ENCODE measurements around the gene ANP32E. TPM values are rescaled to one million over a fixed set of nuclear protein-coding genes. Genes with fewer than 3 reads are reported as not detected.
"Not testable (repeated sequence)": the region's sequence is repeated elsewhere in the genome, so short reads cannot be mapped to it uniquely, and the experiment has no call there.

The ANP32E gene
- total RNA-seq, 6 donors from 2014 or later: 7.7 to 38.8 (median 27.9) TPM

DNA sequence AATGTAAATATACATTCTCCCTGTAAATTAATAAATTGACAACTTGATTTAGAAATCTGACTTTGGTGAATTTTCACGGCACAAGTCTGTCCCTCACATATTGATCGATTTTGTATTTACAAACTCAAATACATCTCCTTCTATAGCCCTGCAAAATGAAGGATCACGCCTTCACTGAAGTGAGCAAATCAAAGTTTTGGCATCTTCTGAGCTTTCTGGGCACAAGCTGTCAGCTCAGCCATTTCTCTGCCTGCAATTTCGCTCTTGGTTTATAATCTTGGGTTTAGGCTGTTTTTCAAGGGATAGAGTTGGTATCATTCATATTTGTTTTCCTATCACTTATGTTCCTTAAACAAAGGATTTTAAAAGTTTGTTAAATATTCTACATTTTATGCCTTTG lies 25.8 kb downstream of the ANP32E start:
- peaks cover 4 to 5% (median 4%) of the 10 kb centered on the region in 4 donors for H3K4me1 ChIP-seq
- TF ChIP-seq POLR2AphosphoS5 (IDR thresholded peaks at IDR 0.05) (no peak), POLR2A (IDR thresholded peaks at IDR 0.05) (no peak), EP300 (IDR thresholded peaks at IDR 0.05) (no peak)
- TF ChIP-seq, protein P1, sequence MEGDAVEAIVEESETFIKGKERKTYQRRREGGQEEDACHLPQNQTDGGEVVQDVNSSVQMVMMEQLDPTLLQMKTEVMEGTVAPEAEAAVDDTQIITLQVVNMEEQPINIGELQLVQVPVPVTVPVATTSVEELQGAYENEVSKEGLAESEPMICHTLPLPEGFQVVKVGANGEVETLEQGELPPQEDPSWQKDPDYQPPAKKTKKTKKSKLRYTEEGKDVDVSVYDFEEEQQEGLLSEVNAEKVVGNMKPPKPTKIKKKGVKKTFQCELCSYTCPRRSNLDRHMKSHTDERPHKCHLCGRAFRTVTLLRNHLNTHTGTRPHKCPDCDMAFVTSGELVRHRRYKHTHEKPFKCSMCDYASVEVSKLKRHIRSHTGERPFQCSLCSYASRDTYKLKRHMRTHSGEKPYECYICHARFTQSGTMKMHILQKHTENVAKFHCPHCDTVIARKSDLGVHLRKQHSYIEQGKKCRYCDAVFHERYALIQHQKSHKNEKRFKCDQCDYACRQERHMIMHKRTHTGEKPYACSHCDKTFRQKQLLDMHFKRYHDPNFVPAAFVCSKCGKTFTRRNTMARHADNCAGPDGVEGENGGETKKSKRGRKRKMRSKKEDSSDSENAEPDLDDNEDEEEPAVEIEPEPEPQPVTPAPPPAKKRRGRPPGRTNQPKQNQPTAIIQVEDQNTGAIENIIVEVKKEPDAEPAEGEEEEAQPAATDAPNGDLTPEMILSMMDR (IDR thresholded peaks at IDR 0.05): no peak
- H3K36me3 ChIP-seq: no peaks in the 10 kb centered on the region
- ATAC-seq (ENCODE audit: low FRiP score in 2 of 2) (no peak), DNase-seq (no peak)
- H3K4me3 ChIP-seq: no peak overlapping the region
- H3K27ac ChIP-seq: no peak overlapping the region
- no peaks in the 10 kb centered on the region for H3K27me3 ChIP-seq
- no peaks in the 10 kb centered on the region for H3K9me3 ChIP-seq
- WGBS, 2 donors: 95% methylated on average over 4 of the region's 4 CpGs

DNA sequence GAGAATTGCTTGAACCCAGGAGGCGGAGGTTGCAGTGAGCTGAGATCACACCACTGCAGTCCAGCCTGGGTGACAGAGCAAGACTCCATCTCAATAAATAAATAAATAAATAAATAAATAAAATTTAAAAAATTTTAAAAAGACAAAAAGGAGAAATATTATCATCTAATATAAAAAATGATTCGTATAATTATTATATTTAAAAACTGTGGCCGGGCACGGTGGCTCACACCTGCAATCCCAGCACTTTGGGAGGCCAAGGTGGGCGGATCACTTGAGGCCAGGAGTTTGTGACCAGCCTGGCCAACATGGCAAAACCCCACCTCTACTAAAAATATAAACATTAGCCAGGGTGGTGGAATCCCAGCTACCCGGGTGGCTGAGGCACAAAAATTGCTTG lies 27.5 kb downstream of the ANP32E start:
- ATAC-seq (ENCODE audit: low FRiP score in 2 of 2); H3K4me1 ChIP-seq; DNase-seq; H3K27me3 ChIP-seq; H3K4me3 ChIP-seq; H3K36me3 ChIP-seq; H3K9me3 ChIP-seq; H3K27ac ChIP-seq: not testable (repeated sequence)
- WGBS, 2 donors: 83 to 94% methylated on average over 6 of the region's 6 CpGs

DNA sequence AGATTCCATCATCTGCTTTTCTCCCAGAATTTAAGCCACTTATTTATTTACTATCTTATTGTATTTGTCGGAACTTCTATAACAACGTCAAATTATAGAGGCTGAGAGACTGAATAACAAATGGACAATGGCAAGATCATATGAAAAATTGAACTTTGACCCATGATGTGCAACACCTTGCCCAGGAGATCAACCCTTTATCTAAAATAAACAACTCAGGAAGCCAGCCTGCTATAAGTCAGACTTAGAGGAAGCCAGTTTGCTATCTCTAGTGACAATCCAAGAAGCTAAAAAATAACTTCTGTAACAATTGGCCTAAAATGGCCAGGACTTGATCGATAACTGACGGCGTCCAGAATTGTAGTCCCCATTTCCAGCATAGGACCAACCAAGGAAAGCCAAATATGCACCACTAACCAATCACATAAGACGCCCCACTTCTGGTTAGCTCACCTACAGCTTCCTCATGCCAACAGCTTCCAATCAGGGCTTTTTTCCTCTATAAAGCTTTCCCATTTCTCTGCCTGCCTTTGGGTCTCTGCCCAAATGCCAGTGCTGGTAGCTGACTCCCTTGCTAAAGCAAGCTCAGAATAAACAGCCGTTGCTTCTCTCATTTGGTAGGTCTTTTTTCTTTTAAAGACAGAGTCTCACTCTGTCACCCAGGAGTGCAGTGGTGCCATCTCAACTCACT lies 28.5 kb downstream of the ANP32E start:
- DNase-seq: no peak
- ATAC-seq (ENCODE audit: low FRiP score in 2 of 2): no peak
- no peaks in the 10 kb centered on the region for H3K9me3 ChIP-seq
- TF ChIP-seq, protein P1 (IDR thresholded peaks at IDR 0.05): no peak
- no peak for TF ChIP-seq POLR2AphosphoS5 (IDR thresholded peaks at IDR 0.05)
- TF ChIP-seq EP300 (IDR thresholded peaks at IDR 0.05): no peak
- TF ChIP-seq POLR2A (IDR thresholded peaks at IDR 0.05): no peak
- no peak overlapping the region for H3K27ac ChIP-seq
- WGBS, 2 donors: 89 to 92% methylated on average over 7 of the region's 7 CpGs
- H3K4me3 ChIP-seq: no peak overlapping the region
- no peaks in the 10 kb centered on the region for H3K27me3 ChIP-seq
- H3K36me3 ChIP-seq: no peaks in the 10 kb centered on the region
- H3K4me1 ChIP-seq: no peaks in the 10 kb centered on the region

DNA sequence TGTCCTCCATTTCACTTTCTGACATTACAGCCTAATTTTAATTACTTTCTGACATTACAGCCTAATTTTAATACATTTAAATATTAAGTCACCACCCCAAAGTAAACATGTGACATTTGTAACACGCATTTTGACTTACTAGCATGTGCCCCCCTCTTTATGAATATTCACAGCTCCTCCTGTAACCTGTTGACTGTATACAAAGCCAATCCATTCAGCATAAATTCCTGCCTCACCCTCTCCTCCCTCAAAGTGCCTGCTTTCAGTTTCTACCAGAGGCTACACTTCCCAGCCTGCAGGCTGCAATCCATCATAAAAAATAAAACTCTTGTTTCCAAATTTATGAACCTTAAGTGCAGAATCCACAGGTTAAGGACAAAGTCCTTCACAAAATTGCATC lies 39.5 kb downstream of the ANP32E start:
- no peaks in the 10 kb centered on the region for H3K4me1 ChIP-seq
- H3K36me3 ChIP-seq: no peaks in the 10 kb centered on the region
- H3K27ac ChIP-seq: no peak overlapping the region
- H3K9me3 ChIP-seq: no peaks in the 10 kb centered on the region
- ATAC-seq (ENCODE audit: low FRiP score in 2 of 2): no peak
- DNase-seq: no peak
- WGBS, 2 donors: 71 to 82% methylated on average over 1 of the region's 1 CpG
- no peak for TF ChIP-seq POLR2A (IDR thresholded peaks at IDR 0.05)
- no peak for TF ChIP-seq POLR2AphosphoS5 (IDR thresholded peaks at IDR 0.05)
- TF ChIP-seq, protein P1 (IDR thresholded peaks at IDR 0.05): no peak
- no peak for TF ChIP-seq EP300 (IDR thresholded peaks at IDR 0.05)
- H3K4me3 ChIP-seq: no peak overlapping the region
- no peaks in the 10 kb centered on the region for H3K27me3 ChIP-seq

DNA sequence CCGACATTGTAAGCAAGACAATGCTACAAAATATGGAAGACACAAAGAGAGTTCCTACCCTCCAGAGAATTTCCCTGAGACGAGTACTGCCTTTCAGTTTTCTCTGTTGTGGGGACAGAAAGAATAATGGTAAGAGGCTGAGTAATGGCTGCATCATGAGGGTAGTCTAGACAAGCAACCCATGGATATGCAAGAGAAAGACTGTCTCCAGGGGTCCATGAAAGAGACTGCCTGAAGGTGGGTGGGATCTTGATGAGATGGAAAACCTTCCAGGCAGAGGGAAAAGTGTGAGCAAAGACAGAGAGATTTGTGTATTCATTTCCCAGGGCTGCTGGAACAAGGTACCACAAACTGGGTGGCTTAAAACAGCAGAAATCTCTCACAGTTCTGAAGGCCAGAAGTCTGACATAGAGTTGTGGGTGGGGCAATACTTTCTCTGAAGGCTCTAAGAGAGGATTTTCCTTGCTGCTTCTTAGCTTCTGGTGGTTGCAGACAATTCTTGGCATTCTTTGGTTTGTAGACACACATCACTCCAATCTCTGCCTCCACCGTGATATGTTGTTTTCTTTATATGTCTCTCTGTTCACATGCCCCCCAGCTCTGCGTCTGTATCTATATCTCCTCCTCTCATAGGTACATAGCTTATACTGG lies 41.4 kb downstream of the ANP32E start:
- no peaks in the 10 kb centered on the region for H3K4me1 ChIP-seq
- no peak overlapping the region for H3K4me3 ChIP-seq
- no peaks in the 10 kb centered on the region for H3K27me3 ChIP-seq
- no peak for ATAC-seq (ENCODE audit: low FRiP score in 2 of 2)
- WGBS, 2 donors: 83 to 87% methylated on average over 4 of the region's 4 CpGs
- no peaks in the 10 kb centered on the region for H3K9me3 ChIP-seq
- H3K27ac ChIP-seq: no peak overlapping the region
- H3K36me3 ChIP-seq: no peaks in the 10 kb centered on the region
- DNase-seq: no peak
- TF ChIP-seq EP300 (IDR thresholded peaks at IDR 0.05): no peak
- TF ChIP-seq POLR2AphosphoS5 (IDR thresholded peaks at IDR 0.05): no peak
- TF ChIP-seq POLR2A (IDR thresholded peaks at IDR 0.05): no peak
- TF ChIP-seq, protein P1 (IDR thresholded peaks at IDR 0.05): no peak
